ENCODE data around the gene GPR107.

The GPR107 gene

DNA sequence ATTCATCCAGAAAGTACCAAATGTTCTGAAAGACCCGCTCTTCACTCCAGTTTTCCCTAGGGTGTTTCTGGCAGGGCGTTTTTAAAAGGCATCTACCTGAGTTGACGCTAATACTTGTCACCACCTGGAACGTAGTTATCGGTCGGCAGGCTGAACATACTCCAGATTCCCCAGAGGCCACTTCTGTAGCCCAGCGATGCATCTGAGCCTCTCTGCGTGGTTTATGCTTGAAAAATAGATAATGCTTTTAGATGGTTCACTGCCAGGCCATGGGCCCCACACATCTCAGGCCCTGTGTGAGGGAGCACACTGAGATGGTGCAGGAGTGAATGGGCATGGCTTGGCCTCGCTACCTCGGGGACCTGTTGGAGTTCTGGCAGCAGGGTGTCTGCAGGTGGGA is 85.5 kb downstream of the GPR107 start:
- DNase-seq (ENCODE audit: extremely low spot score): no peak
- CTCF ChIA-PET: interaction anchor here (1.4 kb wide), 1 partner anchor 21 kb away, joined by 3 read pairs; no protein-coding TSS in a partner anchor
- TF ChIP-seq, protein P1, sequence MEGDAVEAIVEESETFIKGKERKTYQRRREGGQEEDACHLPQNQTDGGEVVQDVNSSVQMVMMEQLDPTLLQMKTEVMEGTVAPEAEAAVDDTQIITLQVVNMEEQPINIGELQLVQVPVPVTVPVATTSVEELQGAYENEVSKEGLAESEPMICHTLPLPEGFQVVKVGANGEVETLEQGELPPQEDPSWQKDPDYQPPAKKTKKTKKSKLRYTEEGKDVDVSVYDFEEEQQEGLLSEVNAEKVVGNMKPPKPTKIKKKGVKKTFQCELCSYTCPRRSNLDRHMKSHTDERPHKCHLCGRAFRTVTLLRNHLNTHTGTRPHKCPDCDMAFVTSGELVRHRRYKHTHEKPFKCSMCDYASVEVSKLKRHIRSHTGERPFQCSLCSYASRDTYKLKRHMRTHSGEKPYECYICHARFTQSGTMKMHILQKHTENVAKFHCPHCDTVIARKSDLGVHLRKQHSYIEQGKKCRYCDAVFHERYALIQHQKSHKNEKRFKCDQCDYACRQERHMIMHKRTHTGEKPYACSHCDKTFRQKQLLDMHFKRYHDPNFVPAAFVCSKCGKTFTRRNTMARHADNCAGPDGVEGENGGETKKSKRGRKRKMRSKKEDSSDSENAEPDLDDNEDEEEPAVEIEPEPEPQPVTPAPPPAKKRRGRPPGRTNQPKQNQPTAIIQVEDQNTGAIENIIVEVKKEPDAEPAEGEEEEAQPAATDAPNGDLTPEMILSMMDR (IDR thresholded peaks at IDR 0.05; ENCODE audit: control extremely low read depth, extremely low read depth, low read depth, missing control alignments): no peak
- POLR2A ChIA-PET: interaction anchor here (0.6 kb wide), 1 partner anchor 26 kb away, joined by 4 read pairs; no protein-coding TSS in a partner anchor

DNA sequence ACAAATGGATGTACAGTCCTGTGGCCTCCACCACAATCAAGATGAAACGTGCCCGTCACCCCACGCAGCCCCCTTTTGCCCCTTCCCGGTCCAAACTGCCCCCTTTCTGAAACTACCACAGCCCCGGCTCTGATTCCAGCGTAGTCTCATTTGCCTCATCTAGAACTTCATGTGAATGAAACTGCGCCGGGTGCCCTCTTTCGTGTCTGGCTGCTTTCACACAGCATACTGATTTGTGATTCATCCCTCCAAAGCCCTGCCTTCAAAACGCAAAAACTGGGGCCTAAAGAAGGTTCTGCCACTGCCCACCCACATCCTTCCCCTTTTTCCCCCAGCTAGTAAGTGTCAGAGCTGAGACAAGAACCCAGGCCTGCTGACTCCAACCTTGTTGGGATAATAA is 87.0 kb downstream of the GPR107 start:
- TF ChIP-seq, protein P1 (IDR thresholded peaks at IDR 0.05; ENCODE audit: control extremely low read depth, extremely low read depth, low read depth, missing control alignments): no peak
- no peak for DNase-seq (ENCODE audit: extremely low spot score)
- ChIA-PET CTCF (interaction anchor here (1.4 kb wide), 1 partner anchor 23 kb away, joined by 3 read pairs; no protein-coding TSS in a partner anchor), POLR2A (interaction anchor here (1.2 kb wide), 1 partner anchor 13 kb away, joined by 3 read pairs; no protein-coding TSS in a partner anchor)

DNA sequence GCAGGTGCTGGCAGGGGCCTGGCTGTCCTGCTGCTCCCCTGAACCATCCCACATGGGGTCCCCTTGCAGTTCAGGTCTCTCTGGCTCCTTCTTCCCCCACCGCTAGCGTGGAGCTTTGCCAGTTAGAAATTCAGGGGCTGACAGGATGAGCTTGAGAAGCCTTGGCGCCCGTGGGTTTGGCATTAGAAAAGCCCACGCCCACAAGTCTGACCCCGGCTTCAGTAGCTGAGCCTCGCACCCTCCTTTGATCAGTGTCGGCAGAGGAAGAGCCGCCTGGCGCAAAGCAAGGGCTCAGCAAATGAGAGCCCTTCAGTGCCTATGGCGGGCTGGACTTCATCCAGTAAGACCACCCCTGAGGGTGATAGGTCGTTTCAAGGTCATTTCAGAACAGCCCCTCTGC is 88.3 kb downstream of the GPR107 start:
- ChIA-PET POLR2A (no interaction called here), CTCF (interaction anchor here (1.3 to 1.5 kb wide), 2 partner anchors 35 to 101 kb away, joined by 5 to 6 read pairs; no protein-coding TSS in a partner anchor)
- TF ChIP-seq, protein P1 (IDR thresholded peaks at IDR 0.05; ENCODE audit: control extremely low read depth, extremely low read depth, low read depth, missing control alignments): no peak
- no peak for DNase-seq (ENCODE audit: extremely low spot score)

DNA sequence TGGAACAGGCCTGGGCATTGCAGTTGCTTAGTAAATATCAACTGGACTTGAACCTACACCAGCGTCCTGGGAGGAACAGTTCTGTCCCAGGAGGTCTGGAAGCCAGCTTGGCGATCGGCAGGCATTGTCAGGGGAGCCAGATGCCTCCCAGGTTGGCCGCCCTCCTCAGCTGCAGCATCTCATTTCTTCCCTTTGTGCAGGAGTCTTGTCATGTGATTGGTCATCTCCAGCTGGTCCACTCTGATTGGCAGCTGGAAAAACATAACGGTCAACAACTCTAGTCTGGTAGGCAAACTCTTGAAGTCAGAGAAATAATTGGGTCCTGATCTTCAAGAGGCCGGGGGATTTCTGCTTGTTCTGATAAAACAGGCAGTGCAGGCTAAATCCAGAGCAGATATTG is 88.9 kb downstream of the GPR107 start:
- TF ChIP-seq, protein P1 (IDR thresholded peaks at IDR 0.05; ENCODE audit: control extremely low read depth, extremely low read depth, low read depth, missing control alignments): no peak
- no peak for DNase-seq (ENCODE audit: extremely low spot score)
- CTCF ChIA-PET: interaction anchor here (1.3 to 1.5 kb wide), 2 partner anchors 36 to 101 kb away, joined by 5 to 6 read pairs; no protein-coding TSS in a partner anchor
- POLR2A ChIA-PET: no interaction called here

GRCh38 chr9:130143279-130143893 is 89.7 kb downstream of the GPR107 start:
- TF ChIP-seq, protein P1 (IDR thresholded peaks at IDR 0.05; ENCODE audit: control extremely low read depth, extremely low read depth, low read depth, missing control alignments): no peak
- DNase-seq (ENCODE audit: extremely low spot score): no peak
- ChIA-PET POLR2A (no interaction called here), CTCF (interaction anchor here (1.3 to 1.5 kb wide), 2 partner anchors 36 to 100 kb away, joined by 5 to 6 read pairs; no protein-coding TSS in a partner anchor)

GRCh38 chr9:130143958-130144366 is 90.3 kb downstream of the GPR107 start:
- ChIA-PET POLR2A (no interaction called here), CTCF (no interaction called here)
- DNase-seq (ENCODE audit: extremely low spot score): no peak
- TF ChIP-seq, protein P1 (IDR thresholded peaks at IDR 0.05; ENCODE audit: control extremely low read depth, extremely low read depth, low read depth, missing control alignments): no peak
